Loucy (cell line): Measurements from ENCODE around the gene CC2D2A.
"Not testable (repeated sequence)": the region's sequence is repeated elsewhere in the genome, so short reads cannot be mapped to it uniquely, and the experiment has no call there.

Experiments
- H2AFZ ChIP-seq: fragments of 200-600 bp; sonication (generic); 2 replicates; pipeline ENCODE4 v1.6.0; 2016; ENCODE audit warnings: antibody characterized with exemption, mild to moderate bottlenecking, low read length, moderate library complexity
- H3F3A ChIP-seq: fragments of 200-600 bp; 2 replicates; pipeline ENCODE4 v1.6.0; 2016; ENCODE audit warnings: antibody characterized with exemption, low read depth, mild to moderate bottlenecking
- H3K27me3 ChIP-seq: fragments of 200-600 bp; sonication (generic); 2 replicates; pipeline ENCODE4 v1.6.1; 2014; ENCODE audit warnings: low read length, mild to moderate bottlenecking; ENCODE audit not compliant: insufficient read depth, poor library complexity, severe bottlenecking
- H3K36me3 ChIP-seq: fragments of 200-600 bp; sonication (generic); 2 replicates; pipeline ENCODE4 v1.6.1; 2016; ENCODE audit warnings: low read length; ENCODE audit not compliant: insufficient read depth
- H3K4me1 ChIP-seq: fragments of 200-600 bp; sonication (generic); 2 replicates; pipeline ENCODE4 v1.5.1; 2014; ENCODE audit warnings: low read length, mild to moderate bottlenecking; ENCODE audit not compliant: insufficient read depth, poor library complexity, severe bottlenecking
- H3K4me2 ChIP-seq: fragments of 200-600 bp; sonication (generic); 2 replicates; pipeline ENCODE4 v1.6.0; 2014; ENCODE audit warnings: antibody characterized with exemption, low read length, low read depth, mild to moderate bottlenecking; ENCODE audit not compliant: poor library complexity, severe bottlenecking
- H3K4me3 ChIP-seq: fragments of 200-600 bp; sonication (generic); 2 replicates; pipeline ENCODE4 v1.5.1; 2014; ENCODE audit warnings: low read length, mild to moderate bottlenecking, mixed read lengths; ENCODE audit not compliant: poor library complexity, severe bottlenecking
- H3K79me2 ChIP-seq: fragments of 200-600 bp; sonication (generic); 2 replicates; pipeline ENCODE4 v1.6.1; 2014; ENCODE audit warnings: low read length; ENCODE audit not compliant: insufficient read depth
- H3K9ac ChIP-seq: fragments of 200-600 bp; sonication (generic); 2 replicates; pipeline ENCODE4 v1.6.0; 2014; ENCODE audit warnings: mild to moderate bottlenecking, low read depth, low read length, moderate library complexity; ENCODE audit not compliant: poor library complexity, severe bottlenecking
- H3K9me2 ChIP-seq: fragments of 200-600 bp; sonication (generic); replicated peaks from 2 replicates; pipeline ENCODE4 v1.6.1; 2016; ENCODE audit warnings: low read depth, low read length, mixed read lengths
- H3K9me3 ChIP-seq: fragments of 200-600 bp; sonication (generic); 2 replicates; pipeline ENCODE4 v1.6.1; 2014; ENCODE audit warnings: mild to moderate bottlenecking, antibody characterized with exemption, low read length, low read depth; ENCODE audit not compliant: insufficient read depth
- H4K20me1 ChIP-seq: fragments of 200-600 bp; sonication (generic); 2 replicates; pipeline ENCODE4 v1.6.0; 2014; ENCODE audit warnings: antibody characterized with exemption, low read length, mild to moderate bottlenecking; ENCODE audit not compliant: insufficient read depth, poor library complexity, severe bottlenecking
- EZH2phosphoT487 ChIP-seq: fragments of 200-600 bp; IDR thresholded peaks from 2 replicates; pipeline ENCODE4 v1.6.1; 2018; ENCODE audit warnings: antibody characterized with exemption, mild to moderate bottlenecking, moderate library complexity, borderline replicate concordance
- TF ChIP-seq, protein P1 (sequence below): fragments of 200-600 bp; sonication (generic); conservative IDR thresholded peaks from 2 replicates; pipeline ENCODE4 v1.5.1; 2014; ENCODE audit warnings: mild to moderate bottlenecking, antibody characterized with exemption, low read length

The CC2D2A gene

DNA sequence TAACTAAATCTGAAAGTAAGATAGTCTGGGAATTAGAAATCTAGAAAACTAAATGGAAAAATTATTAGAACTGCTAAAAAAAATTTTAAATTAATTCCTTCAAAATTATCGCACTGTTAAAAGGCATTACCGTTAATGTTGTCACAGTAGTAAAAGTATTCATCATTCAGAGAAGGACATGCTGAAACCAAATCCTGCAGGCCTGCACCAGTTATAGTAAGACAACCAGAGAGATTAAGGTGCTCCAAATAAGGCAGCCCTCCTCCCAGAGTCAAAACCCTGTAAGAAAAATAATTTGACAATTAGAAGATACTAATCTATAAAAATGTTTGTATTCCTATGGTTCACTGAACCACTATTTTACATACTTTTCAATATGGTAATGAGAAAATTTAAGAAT, 142.5 kb downstream of the CC2D2A start:
- H3K4me1 ChIP-seq = no peaks in the 10 kb centered on the region
- peaks cover 30% of the 10 kb centered on the region for H3K36me3 ChIP-seq
- TF ChIP-seq, protein P1, sequence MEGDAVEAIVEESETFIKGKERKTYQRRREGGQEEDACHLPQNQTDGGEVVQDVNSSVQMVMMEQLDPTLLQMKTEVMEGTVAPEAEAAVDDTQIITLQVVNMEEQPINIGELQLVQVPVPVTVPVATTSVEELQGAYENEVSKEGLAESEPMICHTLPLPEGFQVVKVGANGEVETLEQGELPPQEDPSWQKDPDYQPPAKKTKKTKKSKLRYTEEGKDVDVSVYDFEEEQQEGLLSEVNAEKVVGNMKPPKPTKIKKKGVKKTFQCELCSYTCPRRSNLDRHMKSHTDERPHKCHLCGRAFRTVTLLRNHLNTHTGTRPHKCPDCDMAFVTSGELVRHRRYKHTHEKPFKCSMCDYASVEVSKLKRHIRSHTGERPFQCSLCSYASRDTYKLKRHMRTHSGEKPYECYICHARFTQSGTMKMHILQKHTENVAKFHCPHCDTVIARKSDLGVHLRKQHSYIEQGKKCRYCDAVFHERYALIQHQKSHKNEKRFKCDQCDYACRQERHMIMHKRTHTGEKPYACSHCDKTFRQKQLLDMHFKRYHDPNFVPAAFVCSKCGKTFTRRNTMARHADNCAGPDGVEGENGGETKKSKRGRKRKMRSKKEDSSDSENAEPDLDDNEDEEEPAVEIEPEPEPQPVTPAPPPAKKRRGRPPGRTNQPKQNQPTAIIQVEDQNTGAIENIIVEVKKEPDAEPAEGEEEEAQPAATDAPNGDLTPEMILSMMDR = no peak
- TF ChIP-seq EZH2phosphoT487 = no peak
- no peak overlapping the region for H3K4me3 ChIP-seq
- H3F3A ChIP-seq = no peaks in the 10 kb centered on the region
- no peak overlapping the region for H3K9ac ChIP-seq
- 0 out of 2 replicates have a peak, but pooled peaks cover 6% of the 10 kb centered on the region for H3K9me3 ChIP-seq
- peaks cover 22% of the 10 kb centered on the region for H3K79me2 ChIP-seq
- no peaks in the 10 kb centered on the region for H3K27me3 ChIP-seq
- no peak overlapping the region for H2AFZ ChIP-seq
- no peaks in the 10 kb centered on the region for H4K20me1 ChIP-seq
- H3K4me2 ChIP-seq = no peak overlapping the region
- no peaks in the 10 kb centered on the region for H3K9me2 ChIP-seq

DNA sequence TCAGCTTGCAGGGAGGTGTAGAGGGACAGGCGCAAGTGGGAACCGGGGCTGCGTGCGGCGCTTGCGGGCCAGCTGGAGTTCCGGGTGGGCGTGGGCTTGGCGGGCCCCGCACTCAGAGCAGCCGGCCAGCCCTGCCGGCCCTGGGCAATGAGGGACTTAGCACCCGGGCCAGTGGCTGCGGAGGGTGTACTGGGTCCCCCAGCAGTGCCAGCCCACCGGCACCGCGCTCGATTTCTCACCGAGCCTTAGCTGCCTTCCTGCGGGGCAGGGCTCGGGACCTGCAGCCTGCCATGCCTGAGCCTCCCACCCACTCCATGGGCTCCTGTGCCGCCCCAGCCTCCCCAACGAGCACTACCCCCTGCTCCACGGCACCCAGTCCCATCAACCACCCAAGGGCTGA, 145.2 kb downstream of the CC2D2A start:
- H3K36me3 ChIP-seq = peaks cover 48% of the 10 kb centered on the region
- not testable (repeated sequence) for H3K4me3 ChIP-seq, H3K27me3 ChIP-seq, H3K4me2 ChIP-seq, H3F3A ChIP-seq, H4K20me1 ChIP-seq, H3K9me2 ChIP-seq, H2AFZ ChIP-seq, H3K9ac ChIP-seq, H3K4me1 ChIP-seq
- H3K79me2 ChIP-seq = peaks cover 50% of the 10 kb centered on the region
- peaks cover 16% of the 10 kb centered on the region; the same call in 1 of the 2 replicates for H3K9me3 ChIP-seq

DNA sequence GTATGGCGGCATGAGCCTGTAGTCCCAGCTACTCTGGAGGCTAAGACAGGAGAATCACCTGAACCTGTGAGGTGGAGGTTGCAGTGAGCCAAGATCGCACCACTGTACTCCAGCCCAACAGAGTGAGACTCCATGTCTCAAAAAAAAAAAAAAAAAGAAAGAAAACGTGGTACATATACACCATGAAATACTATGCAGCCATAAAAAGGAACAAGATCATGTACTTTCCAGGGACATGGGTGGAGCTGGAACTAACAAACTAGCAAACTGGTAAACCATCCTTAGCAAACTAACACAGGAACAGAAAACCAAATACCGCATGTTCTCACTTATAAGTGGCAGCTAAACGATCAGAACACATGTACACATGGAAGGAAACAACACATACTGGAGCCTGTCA, 147.7 kb downstream of the CC2D2A start:
- not testable (repeated sequence) for H3K4me1 ChIP-seq, H2AFZ ChIP-seq, H3K4me2 ChIP-seq, H4K20me1 ChIP-seq, H3K27me3 ChIP-seq, H3K4me3 ChIP-seq, H3F3A ChIP-seq, H3K9me2 ChIP-seq, H3K9ac ChIP-seq
- peaks cover 60% of the 10 kb centered on the region for H3K36me3 ChIP-seq
- H3K9me3 ChIP-seq = peaks cover 31% of the 10 kb centered on the region; the same call in 1 of the 2 replicates
- H3K79me2 ChIP-seq = peaks cover 72% of the 10 kb centered on the region

DNA sequence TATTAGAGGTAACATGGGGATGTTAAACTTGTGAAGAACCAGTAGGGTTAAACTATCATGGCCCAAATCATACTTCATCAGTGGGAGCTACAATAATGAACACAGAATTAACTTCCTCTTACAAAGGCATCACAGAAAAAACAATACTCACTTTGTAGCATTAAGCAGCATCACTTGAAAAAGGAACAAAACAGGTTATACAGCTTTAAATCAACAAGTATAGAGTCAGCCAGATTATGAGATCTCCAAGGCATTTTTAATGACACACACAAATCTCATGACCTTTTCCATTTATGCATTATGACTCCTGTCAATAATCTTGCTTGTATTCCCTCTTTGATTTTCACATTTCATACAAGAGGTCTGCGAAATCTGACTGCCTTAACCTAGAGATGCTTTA, 167.1 kb downstream of the CC2D2A start:
- Histone ChIP-seq H3K4me2 (no peak overlapping the region), H3K9ac (no peak overlapping the region), H3K4me1 (no peaks in the 10 kb centered on the region), H3K36me3 (peaks cover 76% of the 10 kb centered on the region), H2AFZ (no peak overlapping the region), H3K9me3 (no peaks in the 10 kb centered on the region; the same call in 1 of the 2 replicates), H3K9me2 (no peaks in the 10 kb centered on the region), H3K79me2 (peaks cover 30% of the 10 kb centered on the region), H3K4me3 (no peak overlapping the region), H3K27me3 (no peaks in the 10 kb centered on the region), H3F3A (no peaks in the 10 kb centered on the region), H4K20me1 (peaks cover 8% of the 10 kb centered on the region)
- TF ChIP-seq, protein P1 = no peak
- no peak for TF ChIP-seq EZH2phosphoT487
